ENCODE data around the gene LIMA1. TPM values are rescaled to one million over a fixed set of nuclear protein-coding genes. Genes with fewer than 3 reads are reported as not detected.
A peak's percentile ranks its signal among the peaks of the same experiment; 100 is the strongest.

LIMA1 gene
- total RNA-seq, 4 donors from 2014 or later = 53.0 to 75.4 (median 66.7) TPM

DNA sequence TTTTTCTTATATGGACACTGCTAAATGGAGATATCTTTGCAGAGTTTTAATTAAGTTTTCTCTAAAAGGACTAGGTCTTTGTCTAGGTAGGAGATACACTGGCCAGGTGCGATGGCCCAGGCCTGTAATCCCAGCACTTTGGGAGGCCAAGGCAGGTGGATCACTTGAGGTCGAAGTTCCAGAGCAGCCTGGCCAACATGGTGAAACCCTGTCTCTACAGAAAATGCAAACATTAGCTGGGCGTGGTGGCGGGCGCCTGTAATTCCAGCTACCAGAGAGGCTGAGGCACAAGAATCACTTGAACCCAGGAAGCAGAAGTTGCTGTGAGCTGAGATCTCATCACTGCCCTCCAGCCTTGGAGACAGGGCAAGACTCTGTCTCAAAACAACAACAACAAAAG lies 99.1 kb downstream of the LIMA1 start:
- intact Hi-C loops (cut with DNase I) = no loop called here
- WGBS, 2 donors = 95% methylated on average over 5 of the region's 5 CpGs

DNA sequence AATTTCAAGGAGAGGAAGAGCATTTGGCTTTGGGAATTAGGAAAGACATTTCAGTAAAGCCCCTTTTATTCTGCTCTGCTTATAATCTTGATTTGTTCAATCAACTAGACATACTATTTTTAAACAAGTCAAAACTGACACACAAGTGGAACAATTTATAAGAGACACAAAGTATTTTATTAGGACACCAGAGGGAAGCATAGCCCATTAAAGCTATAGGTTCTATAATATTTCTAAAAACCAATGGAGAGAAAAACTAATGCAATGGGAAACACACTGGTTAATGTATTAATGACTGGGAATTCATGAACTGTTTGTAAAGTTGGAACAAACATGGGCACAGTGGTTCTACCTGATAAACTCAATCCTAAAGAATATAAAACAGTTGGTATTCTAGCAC lies 100.9 kb downstream of the LIMA1 start:
- no peak overlapping the region for H3K27ac ChIP-seq
- DNase-seq = no peak
- peaks cover 0 to 20% of the 10 kb centered on the region in 2 donors for H3K4me1 ChIP-seq
- TF ChIP-seq POLR2A (IDR thresholded peaks at IDR 0.05) = no peak
- TF ChIP-seq, protein P1, sequence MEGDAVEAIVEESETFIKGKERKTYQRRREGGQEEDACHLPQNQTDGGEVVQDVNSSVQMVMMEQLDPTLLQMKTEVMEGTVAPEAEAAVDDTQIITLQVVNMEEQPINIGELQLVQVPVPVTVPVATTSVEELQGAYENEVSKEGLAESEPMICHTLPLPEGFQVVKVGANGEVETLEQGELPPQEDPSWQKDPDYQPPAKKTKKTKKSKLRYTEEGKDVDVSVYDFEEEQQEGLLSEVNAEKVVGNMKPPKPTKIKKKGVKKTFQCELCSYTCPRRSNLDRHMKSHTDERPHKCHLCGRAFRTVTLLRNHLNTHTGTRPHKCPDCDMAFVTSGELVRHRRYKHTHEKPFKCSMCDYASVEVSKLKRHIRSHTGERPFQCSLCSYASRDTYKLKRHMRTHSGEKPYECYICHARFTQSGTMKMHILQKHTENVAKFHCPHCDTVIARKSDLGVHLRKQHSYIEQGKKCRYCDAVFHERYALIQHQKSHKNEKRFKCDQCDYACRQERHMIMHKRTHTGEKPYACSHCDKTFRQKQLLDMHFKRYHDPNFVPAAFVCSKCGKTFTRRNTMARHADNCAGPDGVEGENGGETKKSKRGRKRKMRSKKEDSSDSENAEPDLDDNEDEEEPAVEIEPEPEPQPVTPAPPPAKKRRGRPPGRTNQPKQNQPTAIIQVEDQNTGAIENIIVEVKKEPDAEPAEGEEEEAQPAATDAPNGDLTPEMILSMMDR (IDR thresholded peaks at IDR 0.05) = no peak
- H3K4me3 ChIP-seq (replicated peaks in 1 of 3) = no peak overlapping the region
- peaks cover 12 to 20% of the 10 kb centered on the region in 2 donors for H3K36me3 ChIP-seq
- H3K27me3 ChIP-seq = no peaks in the 10 kb centered on the region
- intact Hi-C loops (cut with DNase I) = no loop called here
- H3K9me3 ChIP-seq = no peaks in the 10 kb centered on the region

More for the DNA sequence above, 99.1 kb downstream of the LIMA1 start:
- H3K4me3 ChIP-seq (replicated peaks in 1 of 3) = no peak overlapping the region
- TF ChIP-seq POLR2A (IDR thresholded peaks at IDR 0.05) = no peak
- TF ChIP-seq, protein P1 (IDR thresholded peaks at IDR 0.05) = no peak
- peaks cover 3 to 12% of the 10 kb centered on the region in 2 donors for H3K36me3 ChIP-seq
- no peak for DNase-seq
- H3K27me3 ChIP-seq = no peaks in the 10 kb centered on the region
- H3K27ac ChIP-seq = no peak overlapping the region
- peaks cover 14 to 38% of the 10 kb centered on the region in 2 donors for H3K4me1 ChIP-seq
- H3K9me3 ChIP-seq = no peaks in the 10 kb centered on the region

DNA sequence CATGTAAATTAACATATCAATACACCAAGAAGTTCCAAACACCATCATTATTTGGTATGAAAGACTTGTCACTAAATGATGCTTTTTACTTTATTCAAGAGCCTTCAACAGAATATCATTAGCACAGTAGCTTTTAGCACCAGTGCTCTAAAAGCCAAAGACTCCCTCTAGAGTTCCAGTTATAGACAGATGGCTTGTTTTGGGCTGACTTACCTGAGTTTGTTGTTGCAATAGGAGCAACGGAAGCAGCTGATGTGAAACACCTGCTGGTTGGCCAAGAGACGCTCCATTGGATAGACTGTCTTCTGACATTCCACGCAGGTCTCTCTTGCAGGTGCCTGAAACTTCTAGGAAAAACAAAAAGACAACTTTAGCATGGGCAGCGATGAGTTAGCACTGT lies 101.6 kb downstream of the LIMA1 start:
- H3K9me3 ChIP-seq = no peaks in the 10 kb centered on the region
- no peak overlapping the region for H3K4me3 ChIP-seq (replicated peaks in 1 of 3)
- no peak for DNase-seq
- 78 to 91% methylated on average over 4 of the region's 4 CpGs for WGBS, 2 donors
- intact Hi-C loops (cut with DNase I) = no loop called here
- TF ChIP-seq, protein P1 (IDR thresholded peaks at IDR 0.05) = no peak
- no peak for TF ChIP-seq POLR2A (IDR thresholded peaks at IDR 0.05)
- peaks cover 17 to 23% of the 10 kb centered on the region in 2 donors for H3K36me3 ChIP-seq
- H3K27ac ChIP-seq = no peak overlapping the region
- H3K4me1 ChIP-seq = peaks cover 0 to 18% of the 10 kb centered on the region in 2 donors
- H3K27me3 ChIP-seq = no peaks in the 10 kb centered on the region

DNA sequence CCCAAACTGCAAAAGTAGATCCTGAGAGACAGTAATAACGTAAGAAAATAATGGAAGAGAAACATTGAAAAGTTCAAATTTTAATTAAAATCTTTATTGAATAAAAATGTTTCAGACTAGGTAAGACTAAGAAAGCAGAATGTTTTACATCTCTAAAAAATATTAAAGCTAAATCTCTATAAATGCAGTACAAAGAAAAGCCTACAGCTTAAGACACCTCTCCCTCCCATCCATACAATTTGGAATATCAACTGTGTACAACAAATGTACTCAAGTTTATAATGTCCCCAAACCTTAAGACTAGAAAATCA lies 107.6 kb downstream of the LIMA1 start:
- TF ChIP-seq, protein P1 (IDR thresholded peaks at IDR 0.05) = peak in 2 of 6 experiments; percentile 8 to 23
- TF ChIP-seq POLR2A (IDR thresholded peaks at IDR 0.05) = no peak
- no peaks in the 10 kb centered on the region for H3K9me3 ChIP-seq
- H3K36me3 ChIP-seq = peaks cover 14 to 15% of the 10 kb centered on the region in 2 donors
- WGBS, 2 donors = 29 to 38% methylated on average over 1 of the region's 1 CpG
- no peak overlapping the region for H3K4me3 ChIP-seq (replicated peaks in 1 of 3)
- H3K27me3 ChIP-seq = no peaks in the 10 kb centered on the region
- no peaks in the 10 kb centered on the region for H3K4me1 ChIP-seq
- no peak for DNase-seq
- intact Hi-C loops (cut with DNase I) = loop anchor here (5.0 kb wide), 1 partner anchor 98 kb away; no protein-coding TSS in a partner anchor
- H3K27ac ChIP-seq = no peak overlapping the region

DNA sequence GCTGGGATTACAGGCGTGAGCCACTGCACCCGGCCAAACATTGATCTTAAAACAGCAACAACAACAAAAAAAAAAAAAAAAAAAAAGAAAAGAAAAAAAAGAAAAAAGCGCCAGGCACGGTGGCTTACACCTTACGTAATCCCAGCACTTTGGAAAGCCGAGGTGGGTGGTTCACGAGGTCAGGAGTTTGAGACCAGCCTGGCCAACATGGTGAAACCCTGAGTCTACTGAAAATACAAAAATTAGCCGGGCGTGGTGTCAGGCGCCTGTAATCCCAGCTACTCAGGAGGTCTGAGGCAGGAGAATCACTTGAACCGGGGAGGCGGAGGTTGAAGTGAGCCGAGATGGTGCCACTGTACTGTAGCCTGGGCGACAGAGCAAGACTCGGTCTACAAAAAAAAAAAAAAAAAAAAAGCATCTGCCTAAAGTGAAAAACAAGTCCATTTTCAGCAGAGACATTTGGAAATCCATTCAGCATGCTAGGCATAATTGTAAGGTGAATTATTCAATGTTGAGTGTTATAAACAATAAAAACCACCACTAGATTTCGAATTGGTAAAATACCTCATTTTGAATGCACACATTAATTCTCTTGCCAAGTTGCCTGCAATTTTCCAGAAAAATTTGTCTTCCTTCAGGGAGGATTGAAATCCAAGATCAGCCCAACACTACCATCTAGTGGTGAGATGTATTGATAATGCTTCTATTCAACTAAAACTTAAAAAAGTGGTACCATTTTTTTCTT lies 108.2 kb downstream of the LIMA1 start:
- Histone ChIP-seq H3K9me3 (no peaks in the 10 kb centered on the region), H3K4me1 (no peaks in the 10 kb centered on the region), H3K27me3 (no peaks in the 10 kb centered on the region), H3K4me3 (replicated peaks in 1 of 3) (no peak overlapping the region), H3K36me3 (peaks cover 10 to 14% of the 10 kb centered on the region in 2 donors), H3K27ac (no peak overlapping the region)
- peak; percentile 59 to 64 for DNase-seq
- WGBS, 2 donors = 41 to 47% methylated on average over 16 of the region's 16 CpGs
- TF ChIP-seq POLR2A (IDR thresholded peaks at IDR 0.05) = no peak
- TF ChIP-seq, protein P1 (IDR thresholded peaks at IDR 0.05) = peak in 5 of 6 experiments; percentile 52 to 89 (median 61)
- intact Hi-C loops (cut with DNase I) = loop anchor here (5.0 kb wide), 1 partner anchor 98 kb away; no protein-coding TSS in a partner anchor

Measured in thyroid gland (tissue), 4 donors.